Posterior vena cava (tissue), 2 donors: ENCODE results near the gene KIAA1328. TPM values are rescaled to one million over a fixed set of nuclear protein-coding genes. Genes with fewer than 3 reads are reported as not detected.

Source experiments
- DNase-seq: peaks from one replicate; pipeline ENCODE4 v3.0.0-alpha.2; 2020; ENCODE audit warnings: low spot score
- intact Hi-C, 2 donors: fragments of 100-400 bp; cut with DNase I; formaldehyde crosslinking; loops; one replicate each; pipeline versions ENCODE4 v1.14.1 to v1.14.2; 2022 to 2023
- total RNA-seq, 2 donors: library from RNA; stranded (reverse); fragmentation: NEBNext Ultra II Directional; extraction: Animal tissue kit (Norgen Biotek cat#: 25700); gene quantifications; one replicate each; pipeline ENCODE4 v1.2.1, GENCODE V29; 2021
- donor health status: DM: yes; HTN: yes; CAD: no.
- donor health status: DM: yes; HTN: yes; CAD: no.

Gene KIAA1328
- total RNA-seq, 2 donors from 2014 or later: 11.7 to 13.2 TPM

GRCh38 chr18:36917907-36918306 is 89.0 kb downstream of the KIAA1328 start:
- no peak for DNase-seq
- intact Hi-C loops: no loop called here

DNA sequence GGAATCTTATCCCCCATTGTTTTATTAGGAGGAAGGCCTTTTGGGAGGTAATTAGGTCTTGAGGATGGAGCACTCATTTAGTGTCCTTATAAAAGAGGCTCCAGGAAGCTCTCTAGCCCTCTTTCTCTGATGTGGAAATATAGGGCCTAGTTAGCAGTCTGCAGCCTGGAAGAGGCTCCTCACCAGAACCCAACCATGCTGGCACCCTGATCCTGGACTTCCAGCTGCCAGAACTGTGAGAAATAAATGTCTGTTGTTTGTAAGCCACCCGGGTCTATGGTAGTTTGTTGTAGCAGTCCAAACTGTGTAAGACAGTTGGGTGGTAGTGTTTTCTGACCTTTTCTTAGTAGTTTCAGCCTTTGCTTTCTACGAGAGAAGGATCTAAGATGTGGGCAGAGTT is 100.7 kb downstream of the KIAA1328 start:
- intact Hi-C loops: no loop called here
- no peak for DNase-seq

GRCh38 chr18:36931106-36931505 is 102.2 kb downstream of the KIAA1328 start:
- no peak for DNase-seq
- intact Hi-C loops: no loop called here

DNA sequence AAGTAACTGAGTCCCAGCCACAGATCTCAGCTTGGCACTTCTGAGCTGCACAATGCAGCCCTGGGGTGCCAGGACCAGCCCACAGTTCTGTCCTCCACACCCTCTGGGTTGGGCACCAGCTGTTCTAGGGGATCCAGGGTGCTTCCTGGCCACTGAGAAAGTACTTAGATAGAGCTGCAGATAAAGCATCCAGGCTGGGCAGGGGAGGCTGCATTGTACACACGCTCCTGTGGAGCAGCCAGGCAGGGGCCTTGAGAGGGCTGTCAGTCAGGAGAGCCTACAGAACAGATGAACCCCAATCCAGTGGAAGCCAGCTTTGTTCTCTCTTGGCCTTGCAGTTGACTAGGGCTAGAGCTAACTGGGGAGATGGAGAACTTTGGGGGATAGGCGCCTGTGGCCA is 104.6 kb downstream of the KIAA1328 start:
- intact Hi-C loops: no loop called here
- no peak for DNase-seq

- intact Hi-C loops: no loop called here
- DNase-seq: no peak
These were observed 106.0 kb downstream of the KIAA1328 start for GRCh38 chr18:36934884-36935283.

- DNase-seq: no peak
- intact Hi-C loops: no loop called here
These were observed 113.3 kb downstream of the KIAA1328 start for GRCh38 chr18:36942264-36942663.

GRCh38 chr18:36947820-36948348 is 119.0 kb downstream of the KIAA1328 start:
- intact Hi-C loops: no loop called here
- DNase-seq: no peak

- intact Hi-C loops: no loop called here
- no peak for DNase-seq
These were observed 121.4 kb downstream of the KIAA1328 start for GRCh38 chr18:36950282-36950681.

- no peak for DNase-seq
- intact Hi-C loops: no loop called here
These were observed 122.0 kb downstream of the KIAA1328 start for GRCh38 chr18:36950960-36951359.

- intact Hi-C loops: loop anchor here in 1 of 2 donors (2.0 kb wide), 1 partner anchor 20 kb away; no protein-coding TSS in a partner anchor
- DNase-seq: no peak
These were observed 124.1 kb downstream of the KIAA1328 start for GRCh38 chr18:36953047-36953446.

DNA sequence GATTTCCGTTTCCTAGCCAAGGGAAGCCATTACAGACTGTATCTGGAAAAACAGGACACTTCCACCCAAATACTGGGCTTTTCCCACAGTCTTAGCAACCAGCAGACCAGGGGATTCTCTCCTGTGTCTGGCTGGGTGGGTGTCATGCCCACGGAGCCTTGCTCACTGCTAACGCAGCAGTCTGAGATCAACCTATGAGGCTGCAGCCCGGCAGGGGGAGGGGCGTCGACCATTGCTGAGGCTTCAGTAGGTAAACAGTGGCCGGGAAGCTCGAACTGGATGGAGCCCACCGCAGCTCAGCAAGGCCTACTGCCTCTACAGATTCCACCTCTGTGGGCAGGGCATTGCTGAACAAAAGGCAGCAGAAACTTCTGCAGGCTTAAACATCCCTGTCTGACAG is 131.1 kb downstream of the KIAA1328 start:
- intact Hi-C loops: no loop called here

GRCh38 chr18:36963464-36963863 is 134.5 kb downstream of the KIAA1328 start:
- DNase-seq: no peak
- intact Hi-C loops: no loop called here

More for the DNA sequence above, 131.1 kb downstream of the KIAA1328 start:
- no peak for DNase-seq

DNA sequence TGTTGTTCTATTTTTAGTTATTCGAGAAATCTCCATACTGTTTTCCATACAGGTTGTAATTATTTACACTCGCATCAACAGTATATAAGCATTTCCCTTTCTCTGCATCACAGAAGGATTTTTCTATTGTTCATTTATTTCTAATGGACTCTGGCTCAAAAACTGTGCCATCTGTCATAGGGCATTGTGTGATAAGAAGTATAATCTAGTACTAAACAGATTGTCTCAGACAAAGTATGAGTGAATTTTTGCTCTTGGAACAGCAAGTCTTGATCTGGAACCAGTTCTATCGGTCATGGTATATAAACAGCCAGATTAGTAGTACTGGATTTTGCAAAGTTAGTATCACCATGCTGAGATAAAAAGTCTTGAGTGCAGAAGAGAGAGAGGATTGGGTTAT is 145.8 kb downstream of the KIAA1328 start:
- intact Hi-C loops: no loop called here
- no peak for DNase-seq

DNA sequence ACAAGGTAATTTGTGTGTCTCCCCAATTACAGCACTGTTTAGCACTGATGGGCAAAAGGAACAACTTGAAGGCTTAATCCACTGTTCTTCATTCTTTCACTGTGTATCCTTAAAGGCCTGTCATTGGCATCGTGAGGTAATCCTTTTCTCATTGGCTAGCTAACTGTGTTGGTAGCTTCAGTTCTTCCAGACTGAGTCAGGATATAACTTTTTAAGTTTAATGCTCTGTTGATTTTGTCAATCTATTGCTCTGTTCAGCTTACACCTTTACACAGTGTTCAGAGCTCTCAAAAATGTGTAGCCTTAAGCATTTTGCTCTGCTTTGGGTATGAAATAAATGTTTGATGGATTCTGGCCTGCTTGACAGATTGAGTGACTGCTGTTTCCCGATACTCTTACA is 148.2 kb downstream of the KIAA1328 start:
- DNase-seq: no peak
- intact Hi-C loops: no loop called here

- DNase-seq: no peak
- intact Hi-C loops: no loop called here
These were observed 164.1 kb downstream of the KIAA1328 start for GRCh38 chr18:36993068-36993467.

DNA sequence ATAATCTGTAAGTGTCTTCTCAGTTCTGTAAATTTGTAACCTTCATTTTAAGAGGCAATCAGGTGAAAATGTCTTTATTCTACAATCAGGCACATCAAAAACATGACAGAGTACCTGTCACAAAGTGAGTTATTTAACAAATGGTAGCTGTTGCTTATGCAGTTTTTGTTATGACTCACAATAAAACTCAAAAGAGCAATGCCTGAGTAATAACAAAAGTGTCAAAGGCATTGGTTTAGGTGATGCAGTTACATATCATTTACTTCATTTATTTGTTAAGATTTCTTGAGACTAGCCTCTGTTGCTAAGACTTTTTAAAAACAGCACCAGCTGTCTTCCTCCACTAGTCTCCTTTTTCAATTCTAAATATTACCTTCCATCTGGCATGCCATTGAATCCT is 177.8 kb downstream of the KIAA1328 start:
- no peak for DNase-seq
- intact Hi-C loops: no loop called here

DNA sequence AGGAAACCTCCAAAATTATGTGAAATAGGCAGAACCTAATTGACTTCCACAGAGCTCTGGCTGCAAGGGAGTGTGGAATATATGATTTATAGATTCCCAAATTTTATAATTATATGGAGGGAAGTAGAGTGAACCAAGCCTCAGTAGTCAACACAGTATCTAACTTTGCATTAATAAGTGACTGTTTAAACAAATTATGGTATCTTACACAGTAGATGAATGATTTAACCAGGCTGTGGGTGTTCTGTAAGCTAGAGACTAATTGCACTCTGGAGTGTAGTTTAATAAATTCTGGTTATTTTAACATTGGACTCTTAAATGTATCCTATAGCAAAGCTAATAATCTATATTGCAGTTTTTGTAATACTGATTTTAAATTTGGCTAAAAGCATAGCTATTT is 183.5 kb downstream of the KIAA1328 start:
- intact Hi-C loops: no loop called here
- no peak for DNase-seq

- no peak for DNase-seq
- intact Hi-C loops: no loop called here
These were observed 190.4 kb downstream of the KIAA1328 start for GRCh38 chr18:37019157-37019827.

DNA sequence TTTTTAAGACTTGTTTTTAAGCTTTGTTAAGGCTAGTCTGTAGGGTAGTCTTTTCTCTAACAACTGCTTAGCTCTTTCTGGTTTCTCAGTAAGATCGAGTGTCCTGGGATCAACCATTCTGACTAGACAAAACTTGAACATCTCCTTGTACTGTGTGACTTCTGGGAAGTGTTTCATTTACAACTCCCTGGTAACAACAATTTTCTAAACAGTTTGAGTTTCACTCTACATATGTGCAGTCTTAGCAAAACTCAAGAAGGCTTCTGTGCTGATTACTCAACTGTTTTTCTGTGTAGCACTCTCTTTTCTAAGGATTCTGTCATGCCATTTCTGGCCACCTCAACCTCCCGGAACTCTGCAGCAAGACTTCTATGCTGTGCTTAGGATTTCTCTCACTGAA is 204.5 kb downstream of the KIAA1328 start:
- DNase-seq: no peak
- intact Hi-C loops: no loop called here

- no peak for DNase-seq
- intact Hi-C loops: no loop called here
These were observed 213.5 kb downstream of the KIAA1328 start for GRCh38 chr18:37042381-37042780.

DNA sequence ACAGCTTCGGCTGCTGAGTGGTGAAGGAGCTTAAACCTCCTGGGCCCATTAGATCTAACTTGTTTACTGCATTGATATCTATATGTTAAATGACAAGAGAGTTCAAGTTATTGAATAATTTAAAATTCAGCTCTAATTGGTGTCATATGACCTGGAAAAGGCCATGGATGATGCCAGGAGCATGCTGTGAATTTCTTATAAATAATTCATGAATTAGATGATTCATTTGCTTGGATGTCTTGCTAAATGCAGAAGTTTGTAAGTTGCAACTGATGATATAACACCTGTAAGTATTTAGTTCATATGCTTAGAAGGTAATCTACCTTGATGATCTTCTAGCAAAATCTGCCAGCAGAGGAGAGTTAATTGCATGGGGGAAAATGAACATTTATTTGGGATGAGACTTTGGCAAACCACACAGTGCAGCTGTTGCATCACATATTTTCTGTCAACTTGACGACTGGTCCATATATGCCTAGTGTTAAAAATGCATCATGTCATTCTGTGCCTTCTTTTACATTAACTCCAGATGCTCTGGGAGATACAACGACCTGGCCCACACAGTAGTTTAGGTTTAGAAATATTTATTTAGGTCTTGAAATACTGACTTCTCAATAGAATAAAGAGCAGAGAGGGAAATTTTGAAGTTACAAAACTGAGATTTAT is 226.3 kb downstream of the KIAA1328 start:
- intact Hi-C loops: no loop called here
- DNase-seq: no peak
